Measurements from ENCODE around the gene RAB5IF.
"Not testable (repeated sequence)": the region's sequence is repeated elsewhere in the genome, so short reads cannot be mapped to it uniquely, and the experiment has no call there.

RAB5IF gene

GRCh38 chr20:36605399-36606157, at the start of gene RAB5IF:
TSS of gene RAB5IF (plus strand) at chr20:36605779. CDS start at chr20:36605952, 173 bp downstream.
- peak; percentile 94 to 95 for DNase-seq (ENCODE audit: low read depth in 2 of 2)

- no peak for DNase-seq (ENCODE audit: low read depth in 2 of 2)
Measured at GRCh38 chr20:36562724-36563123, 42.9 kb upstream of the RAB5IF start.

GRCh38 chr20:36563374-36563773, 42.2 kb upstream of the RAB5IF start:
- DNase-seq (ENCODE audit: low read depth in 2 of 2) = no peak

GRCh38 chr20:36564078-36564725, 41.4 kb upstream of the RAB5IF start:
- not testable (repeated sequence) for DNase-seq (ENCODE audit: low read depth in 2 of 2)

GRCh38 chr20:36564726-36565121, 40.9 kb upstream of the RAB5IF start:
- not testable (repeated sequence) for DNase-seq (ENCODE audit: low read depth in 2 of 2)

GRCh38 chr20:36565520-36565919, 40.1 kb upstream of the RAB5IF start:
- no peak for DNase-seq (ENCODE audit: low read depth in 2 of 2)

- no peak for DNase-seq (ENCODE audit: low read depth in 2 of 2)
Measured at GRCh38 chr20:36569847-36570429, 35.6 kb upstream of the RAB5IF start.

GRCh38 chr20:36571564-36572504, 33.7 kb upstream of the RAB5IF start:
- DNase-seq (ENCODE audit: low read depth in 2 of 2) = no peak

GRCh38 chr20:36572701-36573102, 32.9 kb upstream of the RAB5IF start:
- no peak for DNase-seq (ENCODE audit: low read depth in 2 of 2)

- peak; percentile 76 to 77 for DNase-seq (ENCODE audit: low read depth in 2 of 2)
Measured at GRCh38 chr20:36573103-36573797, 32.3 kb upstream of the RAB5IF start, which contains the start of gene TGIF2. TSS of gene TGIF2 (plus strand) at chr20:36573597. CDS start at chr20:36578775, 5,178 bp downstream.

- DNase-seq (ENCODE audit: low read depth in 2 of 2) = no peak
Measured at GRCh38 chr20:36573798-36574365, 31.7 kb upstream of the RAB5IF start.

- DNase-seq (ENCODE audit: low read depth in 2 of 2) = no peak
Measured at GRCh38 chr20:36574366-36575135, 31.0 kb upstream of the RAB5IF start.

- DNase-seq (ENCODE audit: low read depth in 2 of 2) = no peak
Measured at GRCh38 chr20:36576081-36576445, 29.5 kb upstream of the RAB5IF start.

- DNase-seq (ENCODE audit: low read depth in 2 of 2) = no peak
Measured at GRCh38 chr20:36578356-36579041, 27.1 kb upstream of the RAB5IF start.

GRCh38 chr20:36579996-36580545, 25.5 kb upstream of the RAB5IF start:
- DNase-seq (ENCODE audit: low read depth in 2 of 2) = no peak

- DNase-seq (ENCODE audit: low read depth in 2 of 2) = no peak
Measured at GRCh38 chr20:36582322-36582721, 23.3 kb upstream of the RAB5IF start.

GRCh38 chr20:36582821-36583220, 22.8 kb upstream of the RAB5IF start:
- no peak for DNase-seq (ENCODE audit: low read depth in 2 of 2)

GRCh38 chr20:36584018-36584481, 21.5 kb upstream of the RAB5IF start:
- DNase-seq (ENCODE audit: low read depth in 2 of 2) = no peak
